ENCODE measurements around the gene EID2.

The EID2 gene

GRCh38 chr19:39539518-39540332 is at the start of gene EID2:
EID2 (minus strand) TSS chr19:39540161; CDS start chr19:39540079, 82 bp downstream.
- peak; percentile 49 for DNase-seq (ENCODE audit: low read depth, low spot score)
- TF ChIP-seq CTCF (IDR thresholded peaks at IDR 0.05; ENCODE audit: insufficient read depth, low read length, missing control alignments), result peak; percentile 88
- peak within 1 kb of the TSS; percentile 97 for H3K4me3 ChIP-seq (ENCODE audit: low read depth, low read length)
- ChIA-PET POLR2A (interaction anchor here (0.6 to 0.9 kb wide), 5 partner anchors 23 to 547 kb away, joined by 3 to 4 read pairs (median 3); partner anchors contain the start of genes PSMC4 and RPS16), CTCF (interaction anchor here (0.7 to 4.8 kb wide), 13 partner anchors 8 to 430 kb away, joined by 3 to 44 read pairs (median 3); partner anchors contain the start of gene DLL3)

GRCh38 chr19:39588066-39588465 is 48.1 kb upstream of the EID2 start:
- H3K4me3 ChIP-seq (ENCODE audit: low read depth, low read length), result no peak overlapping the region
- CTCF ChIA-PET, result no interaction called here
- POLR2A ChIA-PET, result no interaction called here
- TF ChIP-seq CTCF (IDR thresholded peaks at IDR 0.05; ENCODE audit: insufficient read depth, low read length, missing control alignments), result no peak
- DNase-seq (ENCODE audit: low read depth, low spot score), result no peak

- POLR2A ChIA-PET, result no interaction called here
- no peak overlapping the region for H3K4me3 ChIP-seq (ENCODE audit: low read depth, low read length)
- TF ChIP-seq CTCF (IDR thresholded peaks at IDR 0.05; ENCODE audit: insufficient read depth, low read length, missing control alignments), result no peak
- CTCF ChIA-PET, result no interaction called here
- no peak for DNase-seq (ENCODE audit: low read depth, low spot score)
Measured at GRCh38 chr19:39587496-39587895, 47.5 kb upstream of the EID2 start.

GRCh38 chr19:39582891-39583625 is 43.1 kb upstream of the EID2 start:
- TF ChIP-seq CTCF (IDR thresholded peaks at IDR 0.05; ENCODE audit: insufficient read depth, low read length, missing control alignments), result no peak
- H3K4me3 ChIP-seq (ENCODE audit: low read depth, low read length), result no peak overlapping the region
- CTCF ChIA-PET, result no interaction called here
- no peak for DNase-seq (ENCODE audit: low read depth, low spot score)
- POLR2A ChIA-PET, result no interaction called here

- ChIA-PET POLR2A (no interaction called here), CTCF (no interaction called here)
- no peak for TF ChIP-seq CTCF (IDR thresholded peaks at IDR 0.05; ENCODE audit: insufficient read depth, low read length, missing control alignments)
- no peak overlapping the region for H3K4me3 ChIP-seq (ENCODE audit: low read depth, low read length)
- no peak for DNase-seq (ENCODE audit: low read depth, low spot score)
Measured at GRCh38 chr19:39582442-39582841, 42.5 kb upstream of the EID2 start.

- no peak overlapping the region for H3K4me3 ChIP-seq (ENCODE audit: low read depth, low read length)
- CTCF ChIA-PET, result no interaction called here
- POLR2A ChIA-PET, result no interaction called here
- DNase-seq (ENCODE audit: low read depth, low spot score), result no peak
- TF ChIP-seq CTCF (IDR thresholded peaks at IDR 0.05; ENCODE audit: insufficient read depth, low read length, missing control alignments), result no peak
Measured at GRCh38 chr19:39568604-39569003, 28.6 kb upstream of the EID2 start.
